ENCODE measurements around the gene MRPS27.

GRCh38 chr5:72295539-72295938, 24.5 kb downstream of the MRPS27 start:
- TF ChIP-seq CTCF (conservative IDR thresholded peaks at IDR 0.05) (no peak), ZFX (IDR thresholded peaks at IDR 0.05) (no peak)
